GM19467 (cell line): Measurements from ENCODE around the gene PCSK7.
"Not testable (repeated sequence)": the region's sequence is repeated elsewhere in the genome, so short reads cannot be mapped to it uniquely, and the experiment has no call there.

Source experiments
- ATAC-seq: cut with Tn5 transposase; IDR thresholded peaks from one replicate; pipeline ENCODE4 v1.9.1; 2021; ENCODE audit warnings: mild to moderate bottlenecking, moderate library complexity; ENCODE audit not compliant: unreplicated experiment

PCSK7 gene, protein sequence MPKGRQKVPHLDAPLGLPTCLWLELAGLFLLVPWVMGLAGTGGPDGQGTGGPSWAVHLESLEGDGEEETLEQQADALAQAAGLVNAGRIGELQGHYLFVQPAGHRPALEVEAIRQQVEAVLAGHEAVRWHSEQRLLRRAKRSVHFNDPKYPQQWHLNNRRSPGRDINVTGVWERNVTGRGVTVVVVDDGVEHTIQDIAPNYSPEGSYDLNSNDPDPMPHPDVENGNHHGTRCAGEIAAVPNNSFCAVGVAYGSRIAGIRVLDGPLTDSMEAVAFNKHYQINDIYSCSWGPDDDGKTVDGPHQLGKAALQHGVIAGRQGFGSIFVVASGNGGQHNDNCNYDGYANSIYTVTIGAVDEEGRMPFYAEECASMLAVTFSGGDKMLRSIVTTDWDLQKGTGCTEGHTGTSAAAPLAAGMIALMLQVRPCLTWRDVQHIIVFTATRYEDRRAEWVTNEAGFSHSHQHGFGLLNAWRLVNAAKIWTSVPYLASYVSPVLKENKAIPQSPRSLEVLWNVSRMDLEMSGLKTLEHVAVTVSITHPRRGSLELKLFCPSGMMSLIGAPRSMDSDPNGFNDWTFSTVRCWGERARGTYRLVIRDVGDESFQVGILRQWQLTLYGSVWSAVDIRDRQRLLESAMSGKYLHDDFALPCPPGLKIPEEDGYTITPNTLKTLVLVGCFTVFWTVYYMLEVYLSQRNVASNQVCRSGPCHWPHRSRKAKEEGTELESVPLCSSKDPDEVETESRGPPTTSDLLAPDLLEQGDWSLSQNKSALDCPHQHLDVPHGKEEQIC

DNA sequence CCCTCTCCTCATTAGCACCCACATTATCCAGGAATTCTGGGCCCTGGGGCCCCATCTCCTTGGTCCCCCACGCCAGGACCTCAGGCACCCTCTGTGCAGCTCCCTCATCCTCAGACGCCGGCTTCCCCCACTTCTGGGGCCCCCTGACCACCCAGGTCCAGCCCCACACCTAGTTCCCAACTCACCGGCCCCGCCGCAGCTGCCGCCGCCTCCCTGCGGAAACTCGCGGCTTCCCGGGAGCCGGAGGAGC lies at the start of gene PCSK7:
Gene PCSK7, minus strand, starts transcription at position 232 of the 250 bp plus-strand sequence. CDS start 2,229 bp downstream, outside the sequence.
- ATAC-seq, result no peak

DNA sequence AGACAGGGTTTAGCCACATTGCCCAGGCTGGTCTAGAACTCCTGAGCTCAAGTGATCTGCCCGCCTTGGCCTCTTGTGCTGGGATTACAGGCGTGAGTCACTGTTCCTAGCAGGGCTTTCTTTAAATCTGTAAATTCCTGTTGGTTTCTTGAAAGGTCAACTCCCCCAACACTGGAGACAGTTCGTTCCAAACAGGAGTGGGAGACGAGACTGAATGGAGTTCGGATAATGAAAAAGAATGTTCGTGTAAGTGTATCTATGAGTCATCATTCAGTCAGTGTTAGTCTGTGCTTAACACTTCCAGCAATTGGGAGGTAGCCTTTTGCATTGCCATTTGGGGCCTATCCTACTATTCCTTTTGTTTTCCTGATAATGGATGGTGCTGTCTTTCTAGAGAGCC lies 49.3 kb upstream of the PCSK7 start:
- ATAC-seq, result no peak

DNA sequence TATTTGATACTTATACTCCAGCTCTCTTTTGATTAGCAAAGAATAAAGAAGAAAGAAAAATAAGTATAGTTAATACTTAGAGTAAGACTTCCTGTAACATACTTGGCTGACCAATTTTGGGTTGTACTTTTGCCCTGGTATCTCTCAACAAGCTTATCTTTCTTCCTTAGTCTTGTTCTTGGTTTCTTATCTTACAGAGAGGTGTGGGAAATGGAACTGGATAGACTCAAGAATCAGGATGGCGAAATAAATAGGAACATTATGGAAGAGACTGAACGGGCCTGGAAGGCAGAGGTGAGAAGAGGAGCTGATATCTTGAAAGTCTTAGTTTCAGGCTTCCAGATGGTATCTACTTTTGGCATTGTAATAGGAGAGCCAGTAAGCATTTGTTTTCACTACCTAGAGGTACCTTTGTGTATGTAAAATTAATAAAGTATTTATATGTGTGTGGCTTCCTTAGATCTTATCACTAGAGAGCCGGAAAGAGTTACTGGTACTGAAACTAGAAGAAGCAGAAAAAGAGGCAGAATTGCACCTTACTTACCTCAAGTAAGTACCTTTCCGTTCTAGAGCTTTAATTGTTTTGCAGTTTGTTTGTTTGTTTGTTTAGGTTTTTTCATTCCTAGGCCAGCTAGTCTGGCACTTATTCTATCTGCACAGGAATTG lies 48.0 kb upstream of the PCSK7 start:
- no peak for ATAC-seq

DNA sequence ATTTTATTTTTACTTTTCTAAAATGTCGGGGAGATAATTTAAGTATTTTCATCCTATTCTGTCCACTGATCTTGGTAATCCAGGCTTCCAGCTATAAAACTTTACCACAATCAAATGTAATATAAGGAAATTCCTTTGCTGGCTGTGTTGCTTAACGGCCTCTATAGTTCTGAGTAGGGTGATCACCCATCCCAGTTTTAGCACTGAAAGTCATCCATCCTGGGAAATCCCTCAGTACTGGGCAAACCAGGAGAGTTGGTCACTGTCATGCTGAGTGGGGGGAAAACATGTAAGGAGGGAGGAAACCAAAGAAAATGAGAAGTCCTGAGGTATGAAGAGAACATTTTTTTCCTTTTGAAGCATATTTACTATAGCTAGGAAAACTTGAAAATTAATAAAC lies 46.5 kb upstream of the PCSK7 start:
- ATAC-seq, result no peak

DNA sequence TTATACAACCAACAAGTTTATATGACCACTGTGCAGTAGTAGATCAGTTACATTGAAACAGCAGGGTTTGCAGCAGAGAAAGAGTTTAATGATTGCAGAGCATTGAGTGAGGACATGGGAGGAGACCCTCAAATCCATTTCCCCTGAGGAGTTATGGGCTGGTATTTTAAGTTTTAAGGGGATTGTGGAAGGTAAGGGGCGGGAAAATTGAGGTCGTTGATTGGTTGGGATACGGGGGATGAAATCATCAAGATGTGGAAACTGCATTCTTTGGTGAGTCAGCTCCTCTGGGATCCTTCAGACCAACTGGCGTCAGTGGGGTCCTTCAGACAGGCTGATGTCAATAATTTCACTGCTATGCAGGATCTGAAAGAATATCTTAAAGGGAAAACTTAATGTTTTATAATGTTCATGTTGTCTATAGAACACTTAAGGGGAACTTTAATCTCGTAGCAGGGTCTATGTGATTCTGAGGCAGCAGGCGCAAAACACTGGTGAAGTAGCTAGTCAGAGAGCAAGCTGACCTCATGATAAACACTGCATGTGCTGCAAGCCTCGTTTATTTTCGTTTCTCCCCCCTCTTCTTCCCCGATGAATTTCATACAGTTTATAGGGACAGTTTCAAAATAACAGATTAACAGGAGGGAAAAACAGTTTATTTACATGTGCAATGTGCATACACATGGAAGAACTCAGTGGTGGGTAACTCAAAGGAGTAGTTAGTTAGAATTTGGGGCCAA lies 41.8 kb upstream of the PCSK7 start:
- no peak for ATAC-seq

DNA sequence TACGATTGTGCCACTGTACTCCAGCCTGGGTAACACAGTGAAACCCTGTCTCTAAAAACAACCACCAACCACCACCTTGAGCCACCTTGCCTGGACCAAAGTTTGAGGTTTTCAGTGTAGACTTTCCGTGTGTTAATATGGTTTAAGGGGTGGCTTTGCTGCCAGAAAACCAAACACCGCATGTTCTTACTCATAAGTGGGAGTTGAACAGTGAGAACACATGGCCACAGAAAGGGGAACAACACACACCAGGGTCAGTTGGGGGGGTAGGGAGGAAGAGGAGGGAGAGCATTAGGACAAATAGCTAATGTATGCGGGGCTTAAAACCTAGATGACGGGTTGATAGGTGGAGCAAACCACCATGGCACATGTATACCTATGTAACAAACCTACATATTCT lies 40.3 kb upstream of the PCSK7 start:
- ATAC-seq, result not testable (repeated sequence)

DNA sequence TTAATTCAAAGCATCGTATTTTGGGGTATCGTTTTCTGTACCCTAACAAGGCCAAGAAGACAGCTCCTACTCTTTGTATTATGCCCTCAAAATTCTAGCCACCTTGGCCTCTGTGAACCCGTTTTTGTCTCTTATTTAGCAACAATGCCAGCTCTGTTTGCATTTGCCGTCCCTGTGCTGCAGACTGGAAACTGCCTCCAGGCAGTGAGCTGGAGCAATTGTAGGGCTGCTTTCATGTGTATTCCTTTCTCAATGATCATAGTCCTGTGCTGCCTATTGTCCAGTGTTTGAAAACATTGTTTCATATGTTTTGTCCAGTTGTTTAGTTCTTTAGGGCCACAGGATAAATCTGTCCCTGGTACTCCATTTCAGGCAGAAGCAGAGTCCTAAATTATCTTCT lies 39.3 kb upstream of the PCSK7 start:
- ATAC-seq, result no peak

DNA sequence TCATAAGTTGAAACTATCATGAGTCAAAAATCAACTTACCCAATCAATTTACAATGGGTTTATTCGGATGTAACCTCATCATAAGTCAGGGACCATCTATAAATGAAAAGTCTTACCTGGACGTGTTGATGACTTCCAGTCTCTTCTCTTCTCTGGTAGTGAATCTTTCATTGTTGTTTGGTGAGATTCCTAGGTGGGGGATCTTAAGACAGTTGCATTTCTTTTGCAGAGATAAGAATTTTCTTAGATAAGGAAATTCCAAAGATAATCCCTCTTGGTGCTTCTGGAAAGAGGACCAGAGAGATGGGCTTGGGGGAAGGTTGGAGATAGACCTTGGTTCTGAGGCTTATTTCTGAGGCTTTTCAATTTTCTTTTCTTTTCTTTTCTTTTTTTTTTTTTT lies 38.0 kb upstream of the PCSK7 start:
- no peak for ATAC-seq

DNA sequence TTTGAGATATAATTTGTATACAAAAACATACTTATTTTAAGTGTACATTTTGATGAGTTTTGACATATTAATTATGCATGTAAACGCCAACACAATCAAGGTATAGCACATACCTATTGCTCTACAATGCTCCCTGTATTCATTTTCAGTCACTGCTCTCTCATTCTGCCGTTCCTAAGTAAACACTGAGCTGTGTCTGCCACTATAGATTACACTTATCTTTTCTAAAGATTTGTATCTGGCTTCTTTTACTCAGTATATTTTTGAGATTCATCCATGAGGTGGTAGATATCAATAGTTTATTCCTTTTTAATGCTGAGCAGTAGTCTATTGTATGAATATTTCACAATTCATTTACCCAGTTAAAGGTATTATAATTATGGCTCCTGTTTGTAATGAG lies 33.9 kb upstream of the PCSK7 start:
- no peak for ATAC-seq

DNA sequence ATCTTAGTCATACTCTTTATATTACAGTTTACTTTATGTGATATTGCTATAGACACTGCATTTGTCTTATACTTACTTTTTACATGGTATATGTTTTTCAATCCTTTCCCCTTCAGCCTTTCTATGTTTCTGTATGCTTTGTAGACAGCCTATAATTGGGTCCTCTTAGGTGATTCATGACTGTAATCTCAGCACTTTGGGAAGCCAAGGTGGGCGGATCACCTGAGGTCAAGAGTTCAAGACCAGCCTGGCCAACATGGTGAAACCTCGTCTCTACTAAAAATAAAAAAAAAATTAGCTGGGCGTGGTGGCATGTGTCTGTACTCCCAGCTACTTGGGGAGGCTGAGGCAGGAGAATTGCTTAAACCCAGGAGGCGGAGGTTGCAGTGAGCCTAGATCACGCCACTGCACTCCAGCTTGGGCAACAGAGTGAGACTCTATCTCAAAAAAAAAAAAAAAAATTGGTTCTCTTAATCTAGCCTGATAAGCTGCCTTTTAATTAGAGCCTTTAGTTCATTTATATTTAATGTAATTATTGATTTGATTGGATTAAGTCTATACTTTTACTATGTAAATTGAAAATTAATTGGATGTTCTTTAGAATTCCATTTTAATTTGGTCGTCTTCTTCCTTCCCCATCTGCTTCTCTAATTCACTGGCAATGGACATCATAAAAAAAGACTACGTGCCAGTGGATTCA lies 32.9 kb upstream of the PCSK7 start:
- not testable (repeated sequence) for ATAC-seq

DNA sequence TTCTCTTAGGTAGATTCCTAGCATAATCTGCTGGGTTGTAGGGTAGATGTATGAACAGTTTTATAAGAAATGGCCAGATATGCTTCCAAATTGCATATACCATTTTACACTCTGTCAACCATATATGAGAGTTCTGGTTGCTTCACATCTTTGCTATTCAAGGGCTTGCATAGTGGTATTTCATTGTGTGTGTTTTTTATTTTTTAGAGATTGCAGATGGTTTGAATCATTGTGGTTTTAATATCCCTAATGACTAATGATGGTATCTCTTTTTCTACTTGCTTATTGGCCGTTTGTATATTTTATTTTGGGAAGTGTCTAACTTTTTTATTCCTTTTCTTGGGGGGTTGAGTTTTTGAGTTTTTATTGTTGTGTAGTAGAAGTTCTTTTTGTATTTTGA lies 27.5 kb upstream of the PCSK7 start:
- no peak for ATAC-seq

DNA sequence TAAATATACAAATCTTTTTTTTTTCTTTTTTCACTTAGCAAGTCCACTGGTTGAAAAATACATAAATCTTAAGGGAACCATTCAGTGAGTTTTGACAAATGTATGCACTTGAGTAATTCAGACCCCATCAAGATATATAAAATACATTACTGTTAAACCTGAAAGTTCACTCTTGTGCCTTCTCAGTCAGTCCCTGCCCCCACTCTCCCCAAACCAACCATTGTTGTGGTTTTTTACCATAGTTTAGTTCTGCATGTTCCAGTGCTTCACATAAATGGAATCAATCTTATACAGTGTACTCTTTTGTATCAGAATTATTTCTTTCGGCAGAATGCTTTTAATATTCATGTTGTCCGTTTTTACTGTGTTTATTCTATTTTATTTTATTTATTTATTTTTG lies 26.7 kb upstream of the PCSK7 start:
- no peak for ATAC-seq

DNA sequence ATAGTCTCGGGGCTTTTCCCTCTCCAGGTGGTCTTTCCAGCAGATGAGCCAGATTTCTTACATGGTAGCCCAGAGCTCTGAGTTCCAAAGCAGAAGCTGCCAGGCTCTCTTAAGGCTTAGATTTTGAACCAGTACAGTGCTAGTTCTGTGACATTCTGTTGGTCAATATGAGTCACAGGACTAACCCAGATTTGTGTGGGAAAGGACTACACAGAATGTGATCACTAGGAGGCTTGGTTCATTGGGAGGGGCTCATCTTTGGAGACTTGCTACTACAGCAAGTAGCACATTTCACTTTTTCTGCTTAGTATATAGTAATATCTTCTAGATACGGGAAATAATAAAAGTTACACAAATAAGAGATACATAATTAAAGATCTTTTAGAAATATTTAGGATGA lies 24.7 kb upstream of the PCSK7 start:
- ATAC-seq, result no peak

DNA sequence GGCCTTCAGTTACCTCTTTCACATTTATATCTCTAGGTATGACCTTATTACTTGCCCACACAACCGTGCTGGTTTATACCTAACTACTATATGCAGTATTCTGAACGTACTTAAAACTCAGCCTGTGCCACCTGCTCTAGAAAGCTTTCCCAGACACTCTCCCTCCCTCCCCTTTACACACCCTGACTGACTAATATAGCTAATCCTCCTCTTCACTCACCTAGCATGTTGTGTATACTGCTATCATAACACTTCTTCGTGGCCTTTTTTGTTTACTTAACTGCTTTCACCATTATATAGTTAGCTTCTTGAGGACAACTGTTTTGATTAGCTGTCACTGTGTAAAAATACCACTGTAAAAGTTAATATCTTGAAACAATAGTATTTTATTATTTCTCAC lies 24.1 kb upstream of the PCSK7 start:
- no peak for ATAC-seq

DNA sequence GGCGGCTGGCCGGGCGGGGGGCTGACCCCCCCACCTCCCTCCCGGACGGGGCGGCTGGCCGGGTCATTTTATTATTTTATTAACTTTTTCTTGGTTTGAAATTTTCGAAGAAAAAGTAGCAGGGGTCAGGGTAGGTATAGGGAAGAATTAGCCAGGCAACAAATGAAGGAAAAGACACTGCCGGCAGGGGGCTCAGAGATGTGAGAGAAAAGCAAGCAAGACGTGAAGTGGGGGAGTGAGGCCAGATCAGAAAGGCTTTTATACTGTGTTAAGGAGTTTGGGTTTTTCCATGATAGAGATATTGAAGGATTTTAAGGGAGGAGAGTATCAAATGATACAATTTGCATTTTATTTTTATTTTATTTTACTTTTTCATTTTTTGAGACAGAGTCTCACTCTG lies 19.6 kb upstream of the PCSK7 start:
- no peak for ATAC-seq

DNA sequence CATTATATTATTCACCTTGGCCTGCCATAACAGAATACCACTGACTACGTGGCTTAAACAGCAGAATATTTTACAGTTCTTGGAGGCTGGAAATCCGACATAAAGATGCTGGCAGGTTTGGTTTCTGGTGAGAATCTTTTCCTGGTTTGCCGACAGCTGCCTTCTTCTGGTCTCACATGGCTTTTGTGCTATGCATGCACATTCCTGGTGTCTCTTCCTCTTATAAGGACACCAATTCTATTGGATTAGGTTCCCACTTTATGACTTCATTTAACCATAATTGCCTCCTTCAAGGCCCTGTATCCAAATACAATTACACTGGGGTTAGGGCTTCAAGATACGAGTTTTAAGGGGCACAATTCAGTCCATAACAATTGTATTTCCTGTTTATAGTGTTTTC lies 17.7 kb upstream of the PCSK7 start:
- ATAC-seq, result no peak

DNA sequence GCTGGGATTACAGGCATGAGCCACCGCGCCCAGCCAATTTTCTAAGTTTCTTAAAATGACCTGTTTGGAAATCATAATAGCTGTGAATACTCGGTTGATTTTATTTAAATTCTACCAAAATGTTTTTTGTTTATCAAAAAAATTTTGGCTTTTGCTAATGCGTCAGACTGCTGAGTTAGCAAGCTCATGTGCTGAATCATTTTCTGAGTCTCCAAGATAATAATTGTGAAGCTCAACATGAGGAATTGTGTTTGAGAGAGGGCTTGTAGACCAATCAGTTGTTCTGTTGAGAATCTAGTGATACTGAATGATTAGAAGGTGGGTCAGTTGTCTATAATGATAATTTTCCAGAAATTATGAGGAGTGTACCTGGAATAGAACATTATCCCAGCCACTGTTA lies 16.5 kb upstream of the PCSK7 start:
- ATAC-seq, result no peak

DNA sequence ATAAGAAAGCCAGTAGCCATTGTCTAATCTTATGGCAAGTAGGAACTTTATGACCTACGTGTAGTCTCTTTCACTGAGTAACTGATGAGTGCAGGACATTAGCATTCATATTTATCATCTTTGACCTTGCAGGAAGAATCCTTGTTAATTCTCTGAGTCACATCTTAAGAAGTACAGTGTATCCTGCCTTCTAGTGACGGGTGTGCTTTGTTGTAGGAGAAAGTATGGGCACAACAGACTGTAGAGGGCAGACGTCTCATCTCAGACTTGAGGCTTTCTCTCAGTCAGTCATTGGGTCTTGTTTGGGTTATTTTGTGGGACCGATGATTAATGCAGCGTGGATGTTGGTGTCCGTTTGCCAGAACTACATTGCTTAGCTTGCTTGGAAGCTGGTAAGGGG lies 7.4 kb upstream of the PCSK7 start:
- no peak for ATAC-seq

DNA sequence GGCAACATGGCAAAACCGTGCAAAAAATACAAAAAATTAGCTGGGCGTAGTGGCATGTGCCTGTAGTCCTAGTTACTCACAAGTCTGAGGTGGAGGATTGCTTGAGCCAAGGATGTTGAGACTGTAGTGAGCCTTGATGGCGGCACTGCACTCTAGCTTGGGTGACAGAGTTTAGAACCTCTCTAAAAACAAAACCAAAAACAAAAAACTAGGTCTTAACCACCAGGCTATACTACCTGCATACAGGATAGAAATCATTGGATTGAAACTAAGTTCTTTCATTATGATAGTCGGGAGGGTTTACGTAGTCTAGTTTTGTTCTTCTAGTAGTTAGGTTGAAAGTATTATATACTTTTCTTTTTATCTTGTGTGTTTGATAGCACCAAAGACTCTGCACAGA lies 6.3 kb upstream of the PCSK7 start:
- no peak for ATAC-seq

DNA sequence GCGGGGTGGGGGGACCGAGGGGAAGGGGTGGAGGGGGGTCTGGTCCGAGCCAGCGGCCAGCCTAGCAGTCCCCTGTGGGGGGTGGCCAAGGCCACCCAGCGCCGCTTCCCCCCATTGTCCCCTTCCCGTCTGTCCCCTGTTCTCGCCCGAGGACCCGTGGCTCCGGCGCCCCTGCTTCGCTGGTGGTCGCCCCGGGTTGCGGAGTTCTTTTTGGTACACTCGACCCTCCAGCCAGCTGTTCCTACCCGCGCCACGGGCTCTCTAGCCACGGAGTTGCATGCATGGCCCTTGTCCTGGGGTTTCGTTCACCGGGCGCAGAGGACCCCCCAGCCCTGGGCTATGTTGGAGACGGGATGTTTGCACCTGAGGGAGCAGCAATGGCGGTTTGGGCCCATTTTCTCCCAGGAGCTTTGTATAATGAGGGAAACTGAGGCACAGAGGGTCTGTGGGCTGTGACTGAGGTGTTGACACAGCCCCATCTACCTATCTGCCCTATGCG lies 1.1 kb upstream of the PCSK7 start:
- ATAC-seq, result no peak
